Body of pancreas (tissue), 4 donors: ENCODE results near the gene ARHGEF17. TPM values are rescaled to one million over a fixed set of nuclear protein-coding genes. Genes with fewer than 3 reads are reported as not detected.
"Not testable (repeated sequence)": the region's sequence is repeated elsewhere in the genome, so short reads cannot be mapped to it uniquely, and the experiment has no call there.

Experiments used
- ATAC-seq: fragments of 150-250 bp; one replicate; pipeline ENCODE4 v1.9.1; 2016
- DNase-seq, 4 donors: peaks; one replicate each; pipeline ENCODE4 v3.0.0-alpha.2; 2019
- H3K27ac ChIP-seq, 4 donors: fragments of 200-600 bp; sonication (generic); 1 replicate in 3 of 4; 2 replicates in 1 of 4; pipeline versions ENCODE4 v1.5.1 to v1.6.1; 2016 to 2019; ENCODE audit warnings: mild to moderate bottlenecking in 1 of 4, mixed read lengths in 1 of 4, moderate library complexity in 1 of 4
- H3K27me3 ChIP-seq, 2 donors: fragments of 200-600 bp; sonication (generic); one replicate each; pipeline ENCODE4 v1.6.0; 2016; ENCODE audit warnings: mild to moderate bottlenecking in 1 of 2
- H3K36me3 ChIP-seq, 2 donors: fragments of 200-600 bp; sonication (generic); replicated peaks in 1 of 2; 2 replicates each; pipeline ENCODE4 v1.5.1; 2016; ENCODE audit warnings: low read depth in 2 of 2; ENCODE audit not compliant: insufficient read depth in 1 of 2
- H3K4me1 ChIP-seq: fragments of 200-600 bp; sonication (generic); one replicate; pipeline ENCODE4 v1.6.0; 2016
- H3K4me3 ChIP-seq, 2 donors: fragments of 200-600 bp; sonication (generic); 1 replicate in 1 of 2; 2 replicates in 1 of 2; pipeline ENCODE4 v1.5.1; 2016 to 2019
- H3K9me3 ChIP-seq, 3 donors: fragments of 200-600 bp; sonication (generic); 1 replicate in 2 of 3; 2 replicates in 1 of 3; pipeline ENCODE4 v1.5.1; 2016
- CTCF ChIP-seq, 7 experiments: fragments of 450-650 bp in 4 of 7; fragments of 200-600 bp in 3 of 7; sonication (generic) in 3 of 7; IDR thresholded peaks; one replicate each; pipeline ENCODE4 v1.5.1; 2016 to 2019; ENCODE audit warnings: antibody characterized with exemption in 7 of 7
- POLR2A ChIP-seq, 3 donors: fragments of 450-650 bp; IDR thresholded peaks; one replicate each; pipeline ENCODE4 v1.6.1; 2016; ENCODE audit warnings: antibody characterized with exemption in 3 of 3, mild to moderate bottlenecking in 2 of 3
- WGBS, 2 donors: methylation state at CpG; one replicate each; pipeline ENCODE4 v1.1.5; 2017; 5-methylcytosine and 5-hydroxymethylcytosine counted together
- intact Hi-C: fragments of 100-400 bp; cut with DNase I; formaldehyde crosslinking; loops from one replicate; pipeline ENCODE4 v1.15.1; 2023
- total RNA-seq, 2 donors: library from RNA; depleted of rRNA; stranded (reverse); fragments of >200 nt; gene quantifications; one replicate each; pipeline ENCODE4 v1.1.0, GENCODE V29; 2016

The ARHGEF17 gene
- total RNA-seq, 2 donors from 2014 or later = 19.2 to 28.0 TPM

GRCh38 chr11:73269459-73270015 lies 38.5 kb upstream of the ARHGEF17 start:
- no peaks in the 10 kb centered on the region for H3K9me3 ChIP-seq
- no peak for ATAC-seq

GRCh38 chr11:73270016-73270854 lies 37.8 kb upstream of the ARHGEF17 start:
- no peaks in the 10 kb centered on the region for H3K4me1 ChIP-seq
- H3K27me3 ChIP-seq = no peaks in the 10 kb centered on the region
- H3K9me3 ChIP-seq = no peaks in the 10 kb centered on the region
- no peaks in the 10 kb centered on the region for H3K36me3 ChIP-seq
- ATAC-seq (no peak), DNase-seq (no peak)
- H3K4me3 ChIP-seq = no peak overlapping the region
- no peak overlapping the region for H3K27ac ChIP-seq
- TF ChIP-seq CTCF (IDR thresholded peaks at IDR 0.05) (no peak), POLR2A (IDR thresholded peaks at IDR 0.05) (no peak)
- WGBS, 2 donors = 86 to 89% methylated on average over 1 to 6 of the region's 7 CpGs
- intact Hi-C loops = no loop called here

More at GRCh38 chr11:73269459-73270015, 38.5 kb upstream of the ARHGEF17 start:
- peaks cover 0 to 3% of the 10 kb centered on the region in 2 donors for H3K27me3 ChIP-seq
- no peak for DNase-seq
- H3K36me3 ChIP-seq = no peaks in the 10 kb centered on the region
- no peak overlapping the region for H3K27ac ChIP-seq
- WGBS, 2 donors = 59 to 66% methylated on average over 5 to 7 of the region's 7 CpGs
- H3K4me3 ChIP-seq = no peak overlapping the region
- no peak for TF ChIP-seq CTCF (IDR thresholded peaks at IDR 0.05)
- TF ChIP-seq POLR2A (IDR thresholded peaks at IDR 0.05) = no peak
- intact Hi-C loops = no loop called here
- peaks cover 1% of the 10 kb centered on the region for H3K4me1 ChIP-seq

GRCh38 chr11:73270855-73271477 lies 37.1 kb upstream of the ARHGEF17 start:
- no peaks in the 10 kb centered on the region for H3K9me3 ChIP-seq
- DNase-seq (no peak), ATAC-seq (no peak)
- no peak overlapping the region for H3K4me3 ChIP-seq
- no peaks in the 10 kb centered on the region for H3K27me3 ChIP-seq
- TF ChIP-seq POLR2A (IDR thresholded peaks at IDR 0.05) = no peak
- no peak for TF ChIP-seq CTCF (IDR thresholded peaks at IDR 0.05)
- no peaks in the 10 kb centered on the region for H3K36me3 ChIP-seq
- intact Hi-C loops = no loop called here
- no peak overlapping the region for H3K27ac ChIP-seq
- no peaks in the 10 kb centered on the region for H3K4me1 ChIP-seq
- 69 to 74% methylated on average over 15 to 18 of the region's 18 CpGs for whole genome bisulfite sequencing, 2 donors

- H3K4me1 ChIP-seq, H3K36me3 ChIP-seq, H3K4me3 ChIP-seq, ATAC-seq, DNase-seq, H3K27ac ChIP-seq, intact Hi-C loops, H3K27me3 ChIP-seq, H3K9me3 ChIP-seq: not testable (repeated sequence)
- 81 to 85% methylated on average over 10 of the region's 10 CpGs for WGBS, 2 donors
These were observed 36.6 kb upstream of the ARHGEF17 start for GRCh38 chr11:73271478-73271865.

- intact Hi-C loops = no loop called here
- ATAC-seq (no peak), DNase-seq (peak in 1 of 4 donors; percentile 64)
- TF ChIP-seq CTCF (IDR thresholded peaks at IDR 0.05) = no peak
- peak in 1 of 3 donors; percentile 22 for TF ChIP-seq POLR2A (IDR thresholded peaks at IDR 0.05)
- H3K4me1 ChIP-seq = no peaks in the 10 kb centered on the region
- no peaks in the 10 kb centered on the region for H3K36me3 ChIP-seq
- 78 to 85% methylated on average over 12 to 17 of the region's 17 CpGs for WGBS, 2 donors
- H3K9me3 ChIP-seq = no peaks in the 10 kb centered on the region
- no peak within 1 kb of the TSS for H3K27ac ChIP-seq
- H3K4me3 ChIP-seq = no peak within 1 kb of the TSS
- H3K27me3 ChIP-seq = no peaks in the 10 kb centered on the region
These were observed 36.0 kb upstream of the ARHGEF17 start, which contains the start of gene P2RY6 for GRCh38 chr11:73271936-73272679. Gene P2RY6, plus strand, starts transcription at chr11:73272338. Its CDS starts 24,181 bp downstream, at chr11:73296519.
